GM19025 (cell line): ENCODE data around the gene LYSMD2.
"Not testable (repeated sequence)": the region's sequence is repeated elsewhere in the genome, so short reads cannot be mapped to it uniquely, and the experiment has no call there.

ENCODE experiments used
- ATAC-seq: cut with Tn5 transposase; IDR thresholded peaks from one replicate; pipeline ENCODE4 v1.9.1; 2021; ENCODE audit warnings: mild to moderate bottlenecking, low read depth, moderate library complexity; ENCODE audit not compliant: unreplicated experiment

The LYSMD2 gene, protein sequence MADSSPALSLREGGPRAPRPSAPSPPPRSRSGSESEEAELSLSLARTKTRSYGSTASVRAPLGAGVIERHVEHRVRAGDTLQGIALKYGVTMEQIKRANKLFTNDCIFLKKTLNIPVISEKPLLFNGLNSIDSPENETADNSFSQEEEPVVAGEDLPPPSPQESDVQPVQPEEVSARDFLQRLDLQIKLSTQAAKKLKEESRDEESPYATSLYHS

GRCh38 chr15:51737522-51738305 lies at the start of gene LYSMD2:
TSS of gene LYSMD2 (minus strand) at chr15:51737655. CDS start at chr15:51737622, 33 bp downstream.
- ATAC-seq, result peak; percentile 52

- ATAC-seq, result not testable (repeated sequence)
Observed at GRCh38 chr15:51787130-51787529, 49.7 kb upstream of the LYSMD2 start.

DNA sequence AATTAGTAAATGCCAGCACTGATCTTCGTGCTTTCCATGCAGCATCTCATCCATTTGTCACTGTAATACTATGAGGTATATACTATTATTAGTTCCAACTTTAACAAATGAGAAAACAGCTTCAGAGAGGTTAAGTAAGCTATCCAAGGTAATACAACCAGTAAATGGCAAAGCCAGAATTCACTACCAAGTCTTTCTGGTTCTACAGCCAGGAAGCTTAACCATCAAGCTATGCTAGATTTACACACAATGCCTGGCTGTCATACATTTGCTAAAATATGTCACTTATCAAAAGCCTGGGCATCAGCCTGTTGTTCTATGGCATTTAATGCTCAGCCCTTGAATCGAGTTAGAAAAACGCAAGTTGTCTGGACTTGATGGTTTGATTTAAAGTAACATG lies 46.5 kb upstream of the LYSMD2 start:
- no peak for ATAC-seq

DNA sequence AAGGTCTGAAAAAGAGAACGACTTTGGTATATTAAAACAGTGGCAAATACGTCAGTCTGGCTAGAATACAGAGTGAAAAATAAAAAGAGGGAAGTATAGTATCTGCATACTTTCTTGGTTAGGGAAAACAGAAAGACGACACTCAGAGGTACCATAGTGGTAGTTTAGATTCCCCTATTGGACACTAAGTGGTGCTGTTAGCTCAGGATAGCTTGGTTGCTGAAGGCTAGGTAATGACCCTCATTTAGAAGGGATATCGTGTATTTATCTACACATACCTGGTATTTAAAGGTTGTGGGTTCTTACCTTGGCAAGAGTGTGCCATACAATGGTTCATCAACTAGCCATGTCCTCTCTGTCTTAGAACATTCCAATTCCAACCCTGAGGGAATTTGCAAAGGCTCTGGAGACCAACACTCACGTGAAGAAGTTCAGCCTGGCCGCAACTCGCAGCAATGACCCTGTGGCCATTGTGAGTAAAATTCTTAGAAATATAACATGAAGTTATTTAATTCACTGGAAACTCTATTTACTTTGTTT lies 45.0 kb upstream of the LYSMD2 start:
- ATAC-seq, result no peak

GRCh38 chr15:51781506-51781905 lies 44.1 kb upstream of the LYSMD2 start:
- ATAC-seq, result no peak

- ATAC-seq, result no peak
Observed at GRCh38 chr15:51780636-51781035, 43.2 kb upstream of the LYSMD2 start.

GRCh38 chr15:51776952-51777569 lies 39.6 kb upstream of the LYSMD2 start:
- ATAC-seq, result no peak

- no peak for ATAC-seq
Observed at GRCh38 chr15:51775967-51776816, 38.7 kb upstream of the LYSMD2 start.

DNA sequence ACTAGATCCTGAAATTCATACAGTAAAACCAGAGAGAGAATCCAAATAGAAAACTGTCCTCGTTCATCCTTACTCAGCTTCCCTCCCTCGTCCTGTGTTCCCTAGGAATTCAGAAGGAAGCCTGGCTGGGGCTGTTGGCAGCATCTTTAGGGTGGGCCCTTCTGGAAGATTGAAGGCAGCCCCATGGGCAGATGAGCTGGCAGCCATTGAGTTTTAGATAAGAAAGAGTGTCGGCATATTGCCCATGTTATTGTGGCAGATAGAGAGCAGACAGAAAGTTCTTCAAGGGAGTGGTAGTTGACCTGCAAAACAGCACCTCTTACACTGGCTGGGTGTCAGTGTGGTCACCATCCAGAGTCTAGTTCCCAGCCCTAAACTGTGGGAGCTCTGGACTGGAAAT lies 37.5 kb upstream of the LYSMD2 start:
- ATAC-seq, result no peak

- ATAC-seq, result no peak
Observed at GRCh38 chr15:51771773-51772172, 34.3 kb upstream of the LYSMD2 start.

- no peak for ATAC-seq
Observed at GRCh38 chr15:51770902-51771301, 33.4 kb upstream of the LYSMD2 start.

- no peak for ATAC-seq
Observed at GRCh38 chr15:51768018-51768417, 30.6 kb upstream of the LYSMD2 start.

- no peak for ATAC-seq
Observed at GRCh38 chr15:51766341-51766740, 28.9 kb upstream of the LYSMD2 start.

DNA sequence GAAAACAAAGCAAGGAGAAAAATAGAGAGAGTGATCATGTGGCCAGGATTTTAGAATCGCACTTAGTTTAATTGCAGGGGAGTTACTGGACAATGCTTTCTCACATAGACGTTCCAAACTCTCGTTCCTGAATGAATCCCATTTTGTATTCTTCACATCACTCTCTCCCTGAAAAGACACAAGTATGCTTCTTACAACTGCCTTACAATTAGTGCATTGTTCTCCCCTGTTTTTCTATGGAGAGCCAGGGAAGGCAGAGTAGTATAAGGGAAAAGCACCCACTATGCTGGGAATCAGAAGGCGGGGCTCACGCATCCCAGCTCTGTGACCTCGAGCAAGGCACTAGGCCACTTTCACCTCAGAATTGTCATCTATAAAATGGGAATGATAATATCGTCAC lies 28.3 kb upstream of the LYSMD2 start:
- ATAC-seq, result no peak

GRCh38 chr15:51760805-51761204 lies 23.4 kb upstream of the LYSMD2 start:
- no peak for ATAC-seq

GRCh38 chr15:51759557-51760070 lies 22.2 kb upstream of the LYSMD2 start:
- no peak for ATAC-seq

- ATAC-seq, result no peak
Observed at GRCh38 chr15:51758645-51759044, 21.2 kb upstream of the LYSMD2 start.

DNA sequence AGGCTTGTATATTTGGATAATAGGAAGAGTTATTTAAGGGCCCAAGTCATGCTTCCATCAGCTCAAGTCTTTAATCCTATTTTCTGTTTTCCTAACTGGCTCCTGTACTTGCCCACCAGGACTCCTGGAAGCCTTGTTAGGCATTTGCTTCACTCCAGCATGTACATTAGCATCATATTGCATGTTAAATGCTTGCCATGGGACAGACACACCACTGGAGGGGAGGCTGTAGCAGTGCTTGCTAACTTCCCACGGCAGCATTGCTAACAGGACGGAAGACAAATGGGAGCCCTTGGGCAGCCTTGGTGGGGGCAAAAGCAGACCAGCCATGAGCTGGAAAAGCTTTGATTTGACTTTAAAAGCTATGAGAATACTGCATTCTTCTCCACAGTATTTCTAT lies 20.0 kb upstream of the LYSMD2 start:
- no peak for ATAC-seq

DNA sequence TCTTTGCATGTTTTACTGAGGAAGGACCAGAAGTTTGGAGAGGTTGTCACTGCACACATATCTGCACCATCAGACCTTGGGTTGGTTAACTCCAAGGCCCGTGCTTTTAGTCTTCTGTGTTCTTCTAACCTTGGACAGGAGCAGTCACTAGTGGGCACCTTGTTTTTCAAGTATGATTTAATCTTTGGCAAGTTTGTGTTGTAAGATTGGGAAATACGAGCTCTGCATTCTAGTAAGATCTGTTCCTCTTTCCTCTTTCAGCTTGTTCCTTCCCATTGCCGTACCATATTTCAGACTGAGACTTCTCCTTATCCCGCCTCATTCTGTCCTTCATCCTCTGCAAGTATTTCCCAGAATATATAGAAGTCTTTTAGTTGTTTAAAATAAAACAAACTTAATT lies 19.0 kb upstream of the LYSMD2 start:
- no peak for ATAC-seq

- no peak for ATAC-seq
Observed at GRCh38 chr15:51755790-51756189, 18.3 kb upstream of the LYSMD2 start.
